ENCODE results near the gene TRAFD1.

GRCh38 chr12:112185093-112185923 is 59.9 kb downstream of the TRAFD1 start:
- no peak for TF ChIP-seq CTCF (IDR thresholded peaks at IDR 0.05; ENCODE audit: low read depth, low read length)
- TF ChIP-seq POLR2A (IDR thresholded peaks at IDR 0.05; ENCODE audit: extremely low read depth, insufficient read length), result no peak
- TF ChIP-seq MAX (IDR thresholded peaks at IDR 0.05; ENCODE audit: low read depth, low read length), result no peak
